Astrocyte (in vitro differentiated cells and primary cell): ENCODE results near the gene RAPGEF2.

Experiments
- EZH2 ChIP-seq: IDR thresholded peaks from 2 replicates; pipeline ENCODE4 v1.6.1; 2012; ENCODE audit warnings: mild to moderate bottlenecking, low read length, inconsistent platforms; ENCODE audit not compliant: insufficient read depth
- TF ChIP-seq, protein P1 (sequence below): IDR thresholded peaks from 2 replicates; pipeline ENCODE4 v1.5.1; 2011; ENCODE audit warnings: low read depth, mild to moderate bottlenecking, inconsistent platforms, low read length, moderate library complexity; ENCODE audit not compliant: insufficient read depth

DNA sequence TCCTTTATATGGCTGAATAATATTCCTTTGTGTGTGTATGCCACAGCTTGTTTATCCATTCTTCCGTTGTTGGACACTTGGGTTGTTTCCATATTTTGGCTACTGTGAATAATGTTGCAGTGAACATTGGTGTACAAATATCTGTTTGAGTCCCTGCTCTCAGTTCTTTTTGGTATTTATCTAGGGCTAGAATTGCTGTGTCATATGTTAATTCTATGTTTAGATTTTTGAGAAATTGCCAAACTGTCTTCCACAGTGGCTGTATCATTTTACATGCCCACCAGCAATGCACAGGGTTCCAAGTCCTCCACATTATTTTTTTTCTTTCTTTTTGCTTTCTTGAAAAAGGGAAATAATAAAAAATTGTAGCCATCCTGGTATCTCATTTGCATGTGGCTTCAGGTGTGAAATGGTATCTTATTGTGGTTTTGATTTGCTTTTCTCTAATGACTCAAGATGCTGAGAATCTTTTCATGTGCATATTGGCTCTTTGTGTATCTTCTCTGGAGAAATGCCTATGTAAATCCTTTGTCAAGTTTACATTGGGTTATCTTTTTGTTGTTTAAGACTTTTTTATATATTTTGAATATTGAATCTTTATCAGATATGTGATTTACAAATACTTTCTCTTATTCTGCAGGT lies 129.7 kb downstream of the RAPGEF2 start:
- TF ChIP-seq, protein P1, sequence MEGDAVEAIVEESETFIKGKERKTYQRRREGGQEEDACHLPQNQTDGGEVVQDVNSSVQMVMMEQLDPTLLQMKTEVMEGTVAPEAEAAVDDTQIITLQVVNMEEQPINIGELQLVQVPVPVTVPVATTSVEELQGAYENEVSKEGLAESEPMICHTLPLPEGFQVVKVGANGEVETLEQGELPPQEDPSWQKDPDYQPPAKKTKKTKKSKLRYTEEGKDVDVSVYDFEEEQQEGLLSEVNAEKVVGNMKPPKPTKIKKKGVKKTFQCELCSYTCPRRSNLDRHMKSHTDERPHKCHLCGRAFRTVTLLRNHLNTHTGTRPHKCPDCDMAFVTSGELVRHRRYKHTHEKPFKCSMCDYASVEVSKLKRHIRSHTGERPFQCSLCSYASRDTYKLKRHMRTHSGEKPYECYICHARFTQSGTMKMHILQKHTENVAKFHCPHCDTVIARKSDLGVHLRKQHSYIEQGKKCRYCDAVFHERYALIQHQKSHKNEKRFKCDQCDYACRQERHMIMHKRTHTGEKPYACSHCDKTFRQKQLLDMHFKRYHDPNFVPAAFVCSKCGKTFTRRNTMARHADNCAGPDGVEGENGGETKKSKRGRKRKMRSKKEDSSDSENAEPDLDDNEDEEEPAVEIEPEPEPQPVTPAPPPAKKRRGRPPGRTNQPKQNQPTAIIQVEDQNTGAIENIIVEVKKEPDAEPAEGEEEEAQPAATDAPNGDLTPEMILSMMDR: no peak
- no peak for TF ChIP-seq EZH2
